DND-41 (cell line): ENCODE measurements around the gene TMEM255B.
"Not testable (repeated sequence)": the region's sequence is repeated elsewhere in the genome, so short reads cannot be mapped to it uniquely, and the experiment has no call there.

Experiments
- ATAC-seq: fragments of 200-7000 bp; cut with Tn5 transposase; 3 replicates; pipeline ENCODE4 v1.9.1; 2021; ENCODE audit warnings: low read depth; ENCODE audit not compliant: insufficient read depth
- DNase-seq: peaks from one replicate; pipeline ENCODE4 v3.0.0-alpha.2; 2020
- H2AFZ ChIP-seq: 2 replicates; pipeline ENCODE4 v1.6.0; 2012; ENCODE audit warnings: low read depth, low read length
- H3K27ac ChIP-seq: 2 replicates; pipeline ENCODE4 v1.5.1; 2012; ENCODE audit warnings: low read length, inconsistent platforms
- H3K27me3 ChIP-seq: fragments of 200-600 bp; sonication (generic); 2 replicates; pipeline ENCODE4 v1.6.0; 2012; ENCODE audit warnings: low read length, mild to moderate bottlenecking, inconsistent platforms; ENCODE audit not compliant: insufficient read depth, poor library complexity
- H3K36me3 ChIP-seq: 2 replicates; pipeline ENCODE4 v1.5.1; 2012; ENCODE audit warnings: low read length, inconsistent platforms; ENCODE audit not compliant: insufficient read depth
- H3K4me1 ChIP-seq: 2 replicates; pipeline ENCODE4 v1.5.1; 2012; ENCODE audit warnings: mild to moderate bottlenecking, low read length; ENCODE audit not compliant: insufficient read depth
- H3K4me2 ChIP-seq: 2 replicates; pipeline ENCODE4 v1.6.0; 2012; ENCODE audit warnings: mild to moderate bottlenecking, moderate library complexity, low read length, inconsistent platforms; ENCODE audit not compliant: insufficient read depth
- H3K4me3 ChIP-seq, 2 experiments: fragments of 200-600 bp in 1 of 2; shearing (Covaris generic) in 1 of 2; 2 replicates each; pipeline ENCODE4 v1.5.1; 2012 to 2016; ENCODE audit warnings: inconsistent platforms in 2 of 2, low read length in 2 of 2, mild to moderate bottlenecking in 2 of 2, low read depth in 1 of 2, moderate library complexity in 1 of 2
- H3K79me2 ChIP-seq: 2 replicates; pipeline ENCODE4 v1.6.0; 2012; ENCODE audit warnings: low read length, inconsistent platforms; ENCODE audit not compliant: insufficient read depth
- H3K9ac ChIP-seq: 2 replicates; pipeline ENCODE4 v1.6.0; 2012; ENCODE audit warnings: low read depth, mild to moderate bottlenecking, inconsistent platforms, low read length, moderate library complexity
- H3K9me3 ChIP-seq: 2 replicates; pipeline ENCODE4 v1.5.1; 2012; ENCODE audit warnings: low read length, moderate library complexity, mild to moderate bottlenecking, inconsistent platforms; ENCODE audit not compliant: insufficient read depth, severe bottlenecking
- H4K20me1 ChIP-seq: 2 replicates; pipeline ENCODE4 v1.6.0; 2012; ENCODE audit warnings: low read length; ENCODE audit not compliant: insufficient read depth
- EZH2 ChIP-seq: IDR thresholded peaks from 3 replicates; pipeline ENCODE4 v1.6.1; 2012; ENCODE audit warnings: borderline replicate concordance, low read depth, mild to moderate bottlenecking, moderate library complexity, low read length, inconsistent platforms; ENCODE audit not compliant: severe bottlenecking
- TF ChIP-seq, protein P1 (sequence below): IDR thresholded peaks from 2 replicates; pipeline ENCODE4 v1.5.1; 2012; ENCODE audit warnings: borderline replicate concordance, low read length, moderate library complexity, mild to moderate bottlenecking; ENCODE audit not compliant: poor library complexity, severe bottlenecking; ENCODE audit errors: extremely low read depth

Gene TMEM255B

GRCh38 chr13:113743366-113744195, 15.4 kb upstream of the TMEM255B start:
- TF ChIP-seq, protein P1, sequence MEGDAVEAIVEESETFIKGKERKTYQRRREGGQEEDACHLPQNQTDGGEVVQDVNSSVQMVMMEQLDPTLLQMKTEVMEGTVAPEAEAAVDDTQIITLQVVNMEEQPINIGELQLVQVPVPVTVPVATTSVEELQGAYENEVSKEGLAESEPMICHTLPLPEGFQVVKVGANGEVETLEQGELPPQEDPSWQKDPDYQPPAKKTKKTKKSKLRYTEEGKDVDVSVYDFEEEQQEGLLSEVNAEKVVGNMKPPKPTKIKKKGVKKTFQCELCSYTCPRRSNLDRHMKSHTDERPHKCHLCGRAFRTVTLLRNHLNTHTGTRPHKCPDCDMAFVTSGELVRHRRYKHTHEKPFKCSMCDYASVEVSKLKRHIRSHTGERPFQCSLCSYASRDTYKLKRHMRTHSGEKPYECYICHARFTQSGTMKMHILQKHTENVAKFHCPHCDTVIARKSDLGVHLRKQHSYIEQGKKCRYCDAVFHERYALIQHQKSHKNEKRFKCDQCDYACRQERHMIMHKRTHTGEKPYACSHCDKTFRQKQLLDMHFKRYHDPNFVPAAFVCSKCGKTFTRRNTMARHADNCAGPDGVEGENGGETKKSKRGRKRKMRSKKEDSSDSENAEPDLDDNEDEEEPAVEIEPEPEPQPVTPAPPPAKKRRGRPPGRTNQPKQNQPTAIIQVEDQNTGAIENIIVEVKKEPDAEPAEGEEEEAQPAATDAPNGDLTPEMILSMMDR, result no peak
- TF ChIP-seq EZH2, result no peak
- H3K9ac ChIP-seq, result no peak overlapping the region
- H3K27ac ChIP-seq, result no peak overlapping the region
- H3K4me2 ChIP-seq, result no peak overlapping the region
- H3K4me3 ChIP-seq, result no peak overlapping the region
- peaks cover 20% of the 10 kb centered on the region for H3K4me1 ChIP-seq
- H3K36me3 ChIP-seq, result no peaks in the 10 kb centered on the region
- DNase-seq (no peak), ATAC-seq (no peak)
- no peaks in the 10 kb centered on the region for H3K9me3 ChIP-seq
- peaks cover 58% of the 10 kb centered on the region for H4K20me1 ChIP-seq
- no peaks in the 10 kb centered on the region for H3K79me2 ChIP-seq
- no peak overlapping the region for H2AFZ ChIP-seq
- peaks cover 39% of the 10 kb centered on the region for H3K27me3 ChIP-seq

- Histone ChIP-seq H2AFZ (no peak overlapping the region), H3K36me3 (no peaks in the 10 kb centered on the region), H3K4me2 (no peak overlapping the region), H3K9me3 (no peaks in the 10 kb centered on the region), H3K4me3 (no peak overlapping the region), H3K27ac (no peak overlapping the region), H3K9ac (no peak overlapping the region), H4K20me1 (peaks cover 57% of the 10 kb centered on the region), H3K27me3 (peaks cover 37% of the 10 kb centered on the region), H3K4me1 (peaks cover 20% of the 10 kb centered on the region), H3K79me2 (no peaks in the 10 kb centered on the region)
- TF ChIP-seq, protein P1, result no peak
- TF ChIP-seq EZH2, result no peak
- DNase-seq, result no peak
- ATAC-seq, result no peak
Measured at GRCh38 chr13:113744197-113745000, 14.6 kb upstream of the TMEM255B start.

- DNase-seq, result no peak
- Histone ChIP-seq H3K9ac (no peak overlapping the region), H3K4me1 (peaks cover 20% of the 10 kb centered on the region), H3K36me3 (no peaks in the 10 kb centered on the region), H2AFZ (no peak overlapping the region), H3K79me2 (no peaks in the 10 kb centered on the region), H3K4me3 (no peak overlapping the region), H3K9me3 (no peaks in the 10 kb centered on the region), H3K27ac (no peak overlapping the region), H3K4me2 (no peak overlapping the region), H3K27me3 (peaks cover 31% of the 10 kb centered on the region), H4K20me1 (peaks cover 51% of the 10 kb centered on the region)
- no peak for ATAC-seq
- TF ChIP-seq EZH2, result no peak
- TF ChIP-seq, protein P1, result no peak
Measured at GRCh38 chr13:113745059-113745458, 14.0 kb upstream of the TMEM255B start.

DNA sequence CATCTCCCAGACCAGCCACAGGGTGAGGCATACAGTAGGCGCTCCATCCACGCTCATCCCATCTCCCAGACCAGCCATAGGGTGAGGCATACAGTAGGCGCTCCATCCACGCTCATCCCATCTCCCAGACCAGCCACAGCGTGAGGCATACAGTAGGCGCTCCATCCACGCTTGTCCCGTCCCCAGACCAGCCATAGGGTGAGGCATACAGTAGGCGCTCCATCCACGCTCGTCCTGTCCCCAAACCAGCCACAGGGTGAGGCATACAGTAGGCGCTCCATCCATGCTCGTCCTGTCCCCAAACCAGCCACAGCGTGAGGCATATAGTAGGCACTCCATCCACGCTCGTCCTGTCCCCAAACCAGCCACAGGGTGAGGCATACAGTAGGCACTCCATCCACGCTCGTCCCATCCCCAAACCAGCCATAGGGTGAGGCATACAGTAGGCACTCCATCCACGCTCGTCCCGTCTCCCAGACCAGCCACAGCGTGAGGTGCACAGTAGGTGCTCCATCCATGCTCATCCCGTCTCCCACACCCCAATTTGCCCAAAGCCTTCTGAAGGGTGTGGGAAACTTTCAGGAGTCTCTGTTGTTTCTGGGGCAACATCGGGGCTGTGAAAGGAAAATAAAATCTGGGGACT, 13.4 kb upstream of the TMEM255B start:
- not testable (repeated sequence) for H3K27ac ChIP-seq, DNase-seq, H3K4me2 ChIP-seq, H3K9ac ChIP-seq, H3K9me3 ChIP-seq, H3K79me2 ChIP-seq, H2AFZ ChIP-seq, ATAC-seq, H3K4me3 ChIP-seq, H3K36me3 ChIP-seq
- peaks cover 45% of the 10 kb centered on the region for H4K20me1 ChIP-seq
- H3K4me1 ChIP-seq, result peaks cover 20% of the 10 kb centered on the region
- peaks cover 25% of the 10 kb centered on the region for H3K27me3 ChIP-seq
